Measurements from ENCODE around the gene GNAO1. TPM values are rescaled to one million over a fixed set of nuclear protein-coding genes. Genes with fewer than 3 reads are reported as not detected.

GNAO1 gene
- polyA plus RNA-seq, 1 donor (not counting 4 experiments of a cell fraction or from before 2014, with no cell fraction given): 0.13 TPM

GRCh38 chr16:56370875-56371659, 179.8 kb downstream of the GNAO1 start:
- no peak for TF ChIP-seq EZH2 (IDR thresholded peaks at IDR 0.05; ENCODE audit: low read length)
- no peak for TF ChIP-seq CTCF (optimal IDR thresholded peaks at IDR 0.05 in 1 of 3, IDR thresholded peaks at IDR 0.05 in 1 of 3, conservative IDR thresholded peaks at IDR 0.05 in 1 of 3; ENCODE audit: extremely low read depth in 1 of 3, insufficient read depth in 2 of 3, low read length in 3 of 3)
- Histone ChIP-seq H3K4me3 (ENCODE audit: control insufficient read depth in 2 of 3, extremely low read depth in 1 of 3, insufficient read depth in 2 of 3, low read depth in 1 of 3, low read length in 3 of 3) (no peak overlapping the region), H3K27ac (ENCODE audit: control insufficient read depth, insufficient read depth, low read length) (no peak overlapping the region), H3K9me3 (ENCODE audit: control insufficient read depth, low read depth, low read length) (no peaks in the 10 kb centered on the region), H3K27me3 (ENCODE audit: control insufficient read depth, extremely low read depth, insufficient read depth, low read length) (no peaks in the 10 kb centered on the region), H3K9me1 (ENCODE audit: control insufficient read depth, extremely low read depth, insufficient read depth, low read length) (peaks cover 4% of the 10 kb centered on the region), H3K9ac (ENCODE audit: control insufficient read depth, extremely low read depth, insufficient read depth, low read length) (no peak overlapping the region), H3K4me1 (ENCODE audit: control insufficient read depth, extremely low read depth, insufficient read depth, low read length) (peaks cover 17% of the 10 kb centered on the region), H3K36me3 (ENCODE audit: control insufficient read depth in 2 of 2, extremely low read depth in 1 of 2, insufficient read depth in 2 of 2, low read length in 2 of 2) (peaks cover 9 to 10% of the 10 kb centered on the region in 2 experiments), H2AFZ (ENCODE audit: control insufficient read depth, low read length) (no peak overlapping the region), H3K4me2 (ENCODE audit: control insufficient read depth, extremely low read depth, insufficient read depth, low read depth, low read length) (no peak overlapping the region), H4K20me1 (ENCODE audit: control insufficient read depth, extremely low read depth, insufficient read depth, low read length) (no peaks in the 10 kb centered on the region), H3K79me2 (ENCODE audit: control insufficient read depth, insufficient read depth, low read length) (no peaks in the 10 kb centered on the region)
- FAIRE-seq (no peak), DNase-seq (ENCODE audit: low read depth, low spot score) (no peak)
- dilution Hi-C loops (cut with MboI; ENCODE audit: extremely low pct_ligation_motif_present, low sequenced_read_pairs): no loop called here

GRCh38 chr16:56371660-56371937, 180.3 kb downstream of the GNAO1 start:
- H3K4me3 ChIP-seq (ENCODE audit: control insufficient read depth in 2 of 3, extremely low read depth in 1 of 3, insufficient read depth in 2 of 3, low read depth in 1 of 3, low read length in 3 of 3): no peak overlapping the region
- no peaks in the 10 kb centered on the region for H3K27me3 ChIP-seq (ENCODE audit: control insufficient read depth, extremely low read depth, insufficient read depth, low read length)
- H3K4me1 ChIP-seq (ENCODE audit: control insufficient read depth, extremely low read depth, insufficient read depth, low read length): peaks cover 17% of the 10 kb centered on the region
- H3K36me3 ChIP-seq (ENCODE audit: control insufficient read depth in 2 of 2, extremely low read depth in 1 of 2, insufficient read depth in 2 of 2, low read length in 2 of 2): peaks cover 9 to 10% of the 10 kb centered on the region in 2 experiments
- H4K20me1 ChIP-seq (ENCODE audit: control insufficient read depth, extremely low read depth, insufficient read depth, low read length): no peaks in the 10 kb centered on the region
- H3K9me1 ChIP-seq (ENCODE audit: control insufficient read depth, extremely low read depth, insufficient read depth, low read length): peaks cover 4% of the 10 kb centered on the region
- no peak for TF ChIP-seq EZH2 (IDR thresholded peaks at IDR 0.05; ENCODE audit: low read length)
- TF ChIP-seq CTCF (optimal IDR thresholded peaks at IDR 0.05 in 1 of 3, IDR thresholded peaks at IDR 0.05 in 1 of 3, conservative IDR thresholded peaks at IDR 0.05 in 1 of 3; ENCODE audit: extremely low read depth in 1 of 3, insufficient read depth in 2 of 3, low read length in 3 of 3): no peak
- H3K79me2 ChIP-seq (ENCODE audit: control insufficient read depth, insufficient read depth, low read length): no peaks in the 10 kb centered on the region
- no peak overlapping the region for H3K27ac ChIP-seq (ENCODE audit: control insufficient read depth, insufficient read depth, low read length)
- dilution Hi-C loops (cut with MboI; ENCODE audit: extremely low pct_ligation_motif_present, low sequenced_read_pairs): no loop called here
- H3K4me2 ChIP-seq (ENCODE audit: control insufficient read depth, extremely low read depth, insufficient read depth, low read depth, low read length): no peak overlapping the region
- no peak overlapping the region for H3K9ac ChIP-seq (ENCODE audit: control insufficient read depth, extremely low read depth, insufficient read depth, low read length)
- peak; percentile 69 for FAIRE-seq
- no peaks in the 10 kb centered on the region for H3K9me3 ChIP-seq (ENCODE audit: control insufficient read depth, low read depth, low read length)
- H2AFZ ChIP-seq (ENCODE audit: control insufficient read depth, low read length): no peak overlapping the region
- no peak for DNase-seq (ENCODE audit: low read depth, low spot score)

Measured in keratinocyte (primary cell).